HCEC 1CT (cell line): ENCODE measurements around the gene LSM11.
"Not testable (repeated sequence)": the region's sequence is repeated elsewhere in the genome, so short reads cannot be mapped to it uniquely, and the experiment has no call there.

ENCODE experiments used
- DNase-seq: peaks from one replicate; pipeline ENCODE4 v3.0.0-alpha.2; 2017

Gene LSM11

GRCh38 chr5:157743163-157744050 is at the start of gene LSM11:
LSM11 (plus strand) TSS chr5:157743712; CDS start chr5:157743751, 39 bp downstream.
- peak; percentile 75 for DNase-seq

GRCh38 chr5:157693816-157694215 is 49.7 kb upstream of the LSM11 start:
- not testable (repeated sequence) for DNase-seq

DNA sequence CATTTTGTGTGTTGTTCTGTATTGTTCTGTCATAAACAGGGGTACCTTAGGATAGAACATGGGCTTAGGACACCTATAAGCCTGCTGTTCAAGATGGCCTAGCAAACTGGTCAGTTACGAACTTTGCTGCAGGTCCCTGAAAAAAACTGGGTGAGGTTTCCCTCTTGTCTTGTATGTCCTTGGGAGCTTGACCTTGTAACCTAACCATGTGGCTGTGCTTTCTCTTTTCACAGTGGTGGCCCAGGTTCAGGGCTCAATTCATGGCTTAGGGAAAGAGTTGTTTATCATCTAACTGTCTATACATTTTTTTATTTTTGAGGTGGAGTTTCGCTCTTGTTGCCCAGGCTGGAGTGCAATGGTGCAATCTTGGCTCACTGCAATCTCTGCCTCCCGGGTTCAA is 47.4 kb upstream of the LSM11 start:
- DNase-seq: not testable (repeated sequence)

- not testable (repeated sequence) for DNase-seq
Observed at GRCh38 chr5:157698674-157699073, 44.8 kb upstream of the LSM11 start.

GRCh38 chr5:157703736-157704135 is 39.8 kb upstream of the LSM11 start:
- no peak for DNase-seq

GRCh38 chr5:157708866-157709265 is 34.6 kb upstream of the LSM11 start:
- DNase-seq: peak; percentile 11

DNA sequence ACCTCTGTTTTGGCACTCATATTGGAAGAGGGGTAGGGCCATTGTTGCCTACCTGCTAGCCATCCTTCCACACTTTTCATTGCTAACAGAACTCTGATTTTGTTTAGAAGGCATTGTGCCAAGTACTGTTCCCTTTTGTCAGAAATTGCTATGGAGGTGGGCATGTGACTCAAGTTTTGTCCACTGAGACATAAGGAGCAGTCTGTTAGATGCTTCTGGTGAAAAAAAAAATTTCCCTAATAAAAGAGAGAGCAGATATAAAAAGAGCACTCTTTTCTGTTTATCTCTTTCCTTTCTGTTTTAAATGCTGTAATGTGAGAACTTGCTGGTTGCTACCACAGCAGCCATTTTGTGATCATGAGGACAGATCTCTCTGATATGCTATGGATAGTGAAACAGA is 34.2 kb upstream of the LSM11 start:
- no peak for DNase-seq

- DNase-seq: no peak
Observed at GRCh38 chr5:157710431-157710830, 33.1 kb upstream of the LSM11 start.

GRCh38 chr5:157710882-157711281 is 32.6 kb upstream of the LSM11 start:
- peak; percentile 92 for DNase-seq

GRCh38 chr5:157713830-157714595 is 29.5 kb upstream of the LSM11 start:
- peak; percentile 55 for DNase-seq

- DNase-seq: peak; percentile 28
Observed at GRCh38 chr5:157714596-157714864, 29.0 kb upstream of the LSM11 start.

DNA sequence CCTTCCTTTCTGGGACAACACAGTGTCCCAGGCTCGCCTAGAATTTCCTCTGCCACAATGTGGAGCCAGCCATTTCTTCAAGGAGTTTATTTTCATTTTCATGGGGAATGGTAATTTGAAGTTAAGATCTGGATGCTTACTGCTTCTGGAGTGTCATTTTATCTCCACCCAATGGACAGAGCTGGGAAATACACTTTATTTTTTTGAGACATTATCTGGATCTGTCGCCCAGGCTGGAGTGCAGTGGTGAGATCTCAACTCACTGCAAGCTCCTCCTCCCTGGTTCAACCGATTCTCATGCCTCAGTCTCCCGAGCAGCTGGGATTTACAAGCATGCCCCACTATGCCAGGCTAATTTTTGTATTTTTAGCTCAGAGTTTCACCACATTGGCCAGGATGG is 25.0 kb upstream of the LSM11 start:
- DNase-seq: peak; percentile 57

- no peak for DNase-seq
Observed at GRCh38 chr5:157719245-157719644, 24.3 kb upstream of the LSM11 start.

- no peak for DNase-seq
Observed at GRCh38 chr5:157721159-157721558, 22.4 kb upstream of the LSM11 start.

- DNase-seq: not testable (repeated sequence)
Observed at GRCh38 chr5:157722895-157723294, 20.6 kb upstream of the LSM11 start.

DNA sequence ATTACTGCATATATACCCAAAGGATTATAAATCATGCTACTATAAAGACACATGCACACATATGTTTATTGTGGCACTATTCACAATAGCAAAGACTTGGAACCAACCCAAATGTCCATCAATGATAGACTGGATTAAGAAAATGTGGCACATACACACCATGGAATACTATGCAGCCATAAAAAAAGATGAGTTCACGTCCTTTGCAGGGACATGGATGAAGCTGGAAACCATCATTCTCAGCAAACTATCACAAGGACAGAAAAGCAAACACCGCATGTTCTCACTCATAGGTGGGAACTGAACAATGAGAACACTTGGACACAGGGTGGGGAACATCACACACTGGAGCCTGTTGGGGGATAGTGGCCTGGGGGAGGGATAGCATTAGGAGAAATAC is 16.9 kb upstream of the LSM11 start:
- not testable (repeated sequence) for DNase-seq

GRCh38 chr5:157727858-157728257 is 15.7 kb upstream of the LSM11 start:
- DNase-seq: not testable (repeated sequence)

- DNase-seq: no peak
Observed at GRCh38 chr5:157729858-157730257, 13.7 kb upstream of the LSM11 start.

- DNase-seq: no peak
Observed at GRCh38 chr5:157730900-157731271, 12.6 kb upstream of the LSM11 start.

DNA sequence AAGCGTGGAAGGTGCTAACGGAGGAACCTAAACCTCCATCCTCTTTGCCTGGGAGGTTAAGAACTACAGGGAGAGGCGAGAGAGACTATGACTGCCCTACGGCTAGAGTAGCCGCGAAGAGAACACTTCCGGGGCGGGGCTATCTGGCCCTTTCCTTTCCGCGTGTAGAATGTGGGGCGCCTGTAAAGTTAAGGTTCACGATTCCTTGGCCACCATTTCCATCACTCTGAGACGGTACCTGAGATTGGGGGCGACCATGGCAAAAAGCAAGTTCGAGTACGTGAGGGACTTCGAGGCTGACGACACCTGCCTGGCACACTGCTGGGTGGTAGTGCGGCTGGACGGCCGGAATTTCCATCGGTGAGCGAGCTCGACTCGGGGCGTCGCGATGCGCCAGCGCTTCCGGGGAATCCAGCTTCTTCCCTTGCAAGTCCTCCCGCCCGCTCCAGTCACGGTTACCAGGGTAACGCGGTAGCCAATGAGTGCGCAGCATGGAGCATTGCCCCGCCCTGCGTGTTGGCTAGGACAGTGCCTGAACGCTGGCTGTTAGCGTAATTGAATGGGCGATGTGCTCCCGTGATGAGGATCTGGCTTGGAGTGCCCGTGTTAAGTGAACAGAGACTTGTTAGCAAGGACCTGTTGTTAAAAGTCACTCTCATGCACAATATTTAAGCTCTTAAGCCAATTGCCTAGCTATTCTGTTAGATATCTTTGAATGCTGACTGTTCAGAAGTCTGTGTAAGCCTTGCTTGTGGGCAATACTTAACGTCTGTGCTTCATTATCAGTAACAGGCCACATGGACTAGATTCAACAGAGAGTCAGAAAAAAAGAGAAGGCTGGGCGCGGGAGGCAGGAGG is 12.0 kb upstream of the LSM11 start, which contains the start of gene THG1L:
TSS of gene THG1L (plus strand) at position 149 of the 858 bp plus-strand sequence. CDS start at position 170, 21 bp downstream.
- DNase-seq: peak; percentile 98

GRCh38 chr5:157732130-157732514 is 11.4 kb upstream of the LSM11 start:
- no peak for DNase-seq

DNA sequence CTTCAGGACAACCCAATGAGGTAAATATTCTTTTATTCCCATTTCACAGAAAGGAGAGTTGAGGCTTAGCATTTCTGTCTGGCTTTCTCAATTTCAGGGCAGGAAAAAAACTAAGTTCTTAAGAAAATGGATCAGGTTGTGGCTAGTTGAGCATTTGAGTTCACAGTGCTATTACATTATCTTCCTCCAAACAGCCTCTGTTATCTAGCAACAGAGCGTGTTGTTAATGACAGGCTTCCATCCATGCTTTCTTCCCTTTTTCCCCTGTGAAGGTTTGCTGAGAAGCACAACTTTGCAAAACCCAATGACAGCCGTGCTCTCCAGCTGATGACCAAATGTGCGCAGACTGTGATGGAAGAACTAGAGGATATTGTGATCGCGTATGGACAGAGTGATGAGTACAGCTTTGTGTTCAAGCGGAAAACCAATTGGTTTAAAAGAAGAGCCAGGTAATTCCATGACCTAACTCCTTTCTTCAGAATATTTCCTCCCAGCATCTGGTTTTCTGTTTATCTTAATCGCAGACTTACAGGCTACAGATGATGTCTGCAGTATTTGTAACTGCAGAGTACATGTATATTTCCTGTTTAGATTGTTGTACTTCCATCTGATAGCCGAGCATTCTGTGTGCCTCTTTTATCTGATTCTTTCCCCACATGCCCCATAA is 10.8 kb upstream of the LSM11 start:
- DNase-seq: no peak

DNA sequence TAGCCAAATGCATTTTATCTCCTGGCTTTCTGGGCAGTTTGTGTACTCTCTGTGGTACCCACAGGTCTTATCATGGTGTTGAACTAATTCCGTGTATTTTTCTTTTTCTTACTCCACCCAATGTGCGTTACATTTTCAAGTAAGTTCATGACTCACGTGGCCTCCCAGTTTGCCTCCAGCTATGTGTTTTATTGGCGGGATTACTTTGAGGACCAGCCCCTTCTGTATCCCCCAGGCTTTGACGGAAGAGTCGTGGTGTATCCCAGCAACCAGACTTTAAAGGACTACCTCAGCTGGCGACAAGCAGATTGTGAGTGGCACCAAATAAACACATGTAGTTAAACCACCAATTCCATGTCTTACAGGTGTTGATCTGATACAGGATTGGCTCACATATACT is 9.1 kb upstream of the LSM11 start:
- no peak for DNase-seq
